ENCODE measurements around the gene MORN1.

DNA sequence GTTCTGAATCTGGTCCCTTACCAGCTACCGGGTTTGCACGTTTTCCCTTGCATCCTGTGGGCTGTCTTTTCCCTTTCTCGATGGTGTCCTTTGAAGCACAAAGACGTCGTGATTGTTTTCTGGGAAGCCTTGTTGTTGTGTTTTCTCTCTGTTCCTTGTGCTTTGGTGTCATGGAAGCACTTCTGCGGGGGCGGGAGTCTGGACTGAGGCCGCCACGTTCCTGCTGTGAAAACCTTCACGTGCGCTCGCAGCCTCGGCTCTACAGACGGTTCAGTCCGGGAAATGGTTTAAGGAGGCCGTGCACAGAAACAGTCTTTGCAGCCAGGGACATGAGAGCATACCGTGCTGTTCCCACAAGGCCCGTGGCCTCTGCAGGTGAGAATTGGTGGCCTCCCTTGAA lies 94.7 kb downstream of the MORN1 start:
- TF ChIP-seq, protein P1, sequence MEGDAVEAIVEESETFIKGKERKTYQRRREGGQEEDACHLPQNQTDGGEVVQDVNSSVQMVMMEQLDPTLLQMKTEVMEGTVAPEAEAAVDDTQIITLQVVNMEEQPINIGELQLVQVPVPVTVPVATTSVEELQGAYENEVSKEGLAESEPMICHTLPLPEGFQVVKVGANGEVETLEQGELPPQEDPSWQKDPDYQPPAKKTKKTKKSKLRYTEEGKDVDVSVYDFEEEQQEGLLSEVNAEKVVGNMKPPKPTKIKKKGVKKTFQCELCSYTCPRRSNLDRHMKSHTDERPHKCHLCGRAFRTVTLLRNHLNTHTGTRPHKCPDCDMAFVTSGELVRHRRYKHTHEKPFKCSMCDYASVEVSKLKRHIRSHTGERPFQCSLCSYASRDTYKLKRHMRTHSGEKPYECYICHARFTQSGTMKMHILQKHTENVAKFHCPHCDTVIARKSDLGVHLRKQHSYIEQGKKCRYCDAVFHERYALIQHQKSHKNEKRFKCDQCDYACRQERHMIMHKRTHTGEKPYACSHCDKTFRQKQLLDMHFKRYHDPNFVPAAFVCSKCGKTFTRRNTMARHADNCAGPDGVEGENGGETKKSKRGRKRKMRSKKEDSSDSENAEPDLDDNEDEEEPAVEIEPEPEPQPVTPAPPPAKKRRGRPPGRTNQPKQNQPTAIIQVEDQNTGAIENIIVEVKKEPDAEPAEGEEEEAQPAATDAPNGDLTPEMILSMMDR (IDR thresholded peaks at IDR 0.05): no peak
- TF ChIP-seq POLR2A (IDR thresholded peaks at IDR 0.05): no peak
